Colonic mucosa (tissue), 4 donors: ENCODE measurements around the gene RASSF4. TPM values are rescaled to one million over a fixed set of nuclear protein-coding genes. Genes with fewer than 3 reads are reported as not detected.

Experiments
- DNase-seq: peaks from one replicate; pipeline ENCODE4 v3.0.0-alpha.2; 2020
- H3K27ac ChIP-seq: fragments of 200-600 bp; one replicate; pipeline ENCODE4 v1.8.0; 2021
- H3K27me3 ChIP-seq: fragments of 200-600 bp; one replicate; pipeline ENCODE4 v1.8.0; 2021
- H3K36me3 ChIP-seq: fragments of 200-600 bp; one replicate; pipeline ENCODE4 v1.8.0; 2021
- H3K4me1 ChIP-seq: fragments of 200-600 bp; one replicate; pipeline ENCODE4 v1.8.0; 2021; ENCODE audit warnings: mild to moderate bottlenecking
- H3K4me3 ChIP-seq: fragments of 200-600 bp; one replicate; pipeline ENCODE4 v1.8.0; 2021
- H3K9ac ChIP-seq, 2 donors: one replicate each; pipeline ENCODE4 v1.7.0; 2013; ENCODE audit warnings: control low read depth in 2 of 2, low read depth in 2 of 2, low read length in 2 of 2
- H3K9me3 ChIP-seq: fragments of 200-600 bp; one replicate; pipeline ENCODE4 v1.8.0; 2021
- CTCF ChIP-seq: fragments of 200-600 bp; IDR thresholded peaks from one replicate; pipeline ENCODE4 v1.8.0; 2022; ENCODE audit warnings: antibody characterized with exemption, mild to moderate bottlenecking
- intact Hi-C: fragments of 100-400 bp; cut with DNase I; formaldehyde crosslinking; loops from one replicate; pipeline ENCODE4 v1.14.1; 2022
- total RNA-seq, 2 donors: library from RNA; stranded (reverse); fragmentation: NEBNext Ultra II Directional in 1 of 2; extraction: Animal tissue kit (Norgen Biotek cat#: 25700) in 1 of 2; gene quantifications; one replicate each; pipeline ENCODE4 v1.2.1, GENCODE V29; 2021
- donor health status: healthy.
- donor health status: DM: no; HTN: no; CAD: no.
- donor health status: DM: no; HTN: no; CAD: no.

Gene RASSF4
- total RNA-seq, 2 donors from 2014 or later, result 13.1 to 19.9 TPM

DNA sequence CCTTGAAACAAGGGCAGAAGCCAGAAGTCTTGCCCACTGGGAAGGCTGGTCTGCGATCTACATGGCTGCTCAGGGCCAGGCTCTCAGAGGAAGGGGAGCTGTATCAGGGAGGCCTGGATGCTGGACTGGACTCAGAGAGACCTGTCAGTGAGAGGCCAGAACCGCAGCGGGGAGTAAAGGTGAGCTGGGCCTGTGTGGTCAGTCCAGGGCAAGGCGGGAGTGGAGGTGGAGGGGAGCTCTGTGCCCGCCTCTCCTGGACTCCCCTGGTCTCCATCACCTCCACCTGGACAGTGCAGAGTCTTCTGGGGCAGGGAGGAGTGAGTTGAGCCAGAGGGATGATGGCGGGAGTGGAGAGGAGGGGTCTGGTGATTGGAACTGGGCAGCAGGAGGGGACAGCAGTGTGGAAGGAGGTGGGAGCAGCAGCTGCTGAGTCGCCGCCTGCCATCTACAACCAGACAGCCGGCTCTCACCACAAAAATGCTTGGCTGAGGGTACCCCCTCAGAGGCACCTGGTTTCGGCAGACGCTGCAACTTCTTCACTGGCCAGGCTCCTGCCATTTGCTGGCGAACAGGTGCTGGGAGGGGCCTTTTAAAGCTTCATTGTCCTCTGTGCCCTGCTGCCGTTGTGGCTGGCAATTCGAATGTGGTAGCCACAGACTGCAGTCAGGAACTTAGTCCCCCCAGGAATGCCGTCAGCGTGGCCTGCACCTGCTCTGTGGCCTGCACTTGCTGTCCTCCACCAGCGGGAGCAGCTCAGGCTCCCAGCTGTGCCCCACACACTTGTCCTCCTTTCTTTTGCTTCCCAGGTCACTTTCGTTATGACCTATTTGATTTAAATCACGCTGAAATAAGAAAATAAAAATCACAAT is 3.5 kb downstream of the RASSF4 start:
- TF ChIP-seq CTCF, result no peak
- Histone ChIP-seq H3K9ac (peak overlapping the region in 1 of 2 donors; percentile 70), H3K4me3 (no peak overlapping the region), H3K4me1 (peaks cover 4% of the 10 kb centered on the region), H3K27me3 (no peaks in the 10 kb centered on the region), H3K27ac (no peak overlapping the region), H3K9me3 (no peaks in the 10 kb centered on the region), H3K36me3 (no peaks in the 10 kb centered on the region)
- no peak for DNase-seq
- intact Hi-C loops, result no loop called here

DNA sequence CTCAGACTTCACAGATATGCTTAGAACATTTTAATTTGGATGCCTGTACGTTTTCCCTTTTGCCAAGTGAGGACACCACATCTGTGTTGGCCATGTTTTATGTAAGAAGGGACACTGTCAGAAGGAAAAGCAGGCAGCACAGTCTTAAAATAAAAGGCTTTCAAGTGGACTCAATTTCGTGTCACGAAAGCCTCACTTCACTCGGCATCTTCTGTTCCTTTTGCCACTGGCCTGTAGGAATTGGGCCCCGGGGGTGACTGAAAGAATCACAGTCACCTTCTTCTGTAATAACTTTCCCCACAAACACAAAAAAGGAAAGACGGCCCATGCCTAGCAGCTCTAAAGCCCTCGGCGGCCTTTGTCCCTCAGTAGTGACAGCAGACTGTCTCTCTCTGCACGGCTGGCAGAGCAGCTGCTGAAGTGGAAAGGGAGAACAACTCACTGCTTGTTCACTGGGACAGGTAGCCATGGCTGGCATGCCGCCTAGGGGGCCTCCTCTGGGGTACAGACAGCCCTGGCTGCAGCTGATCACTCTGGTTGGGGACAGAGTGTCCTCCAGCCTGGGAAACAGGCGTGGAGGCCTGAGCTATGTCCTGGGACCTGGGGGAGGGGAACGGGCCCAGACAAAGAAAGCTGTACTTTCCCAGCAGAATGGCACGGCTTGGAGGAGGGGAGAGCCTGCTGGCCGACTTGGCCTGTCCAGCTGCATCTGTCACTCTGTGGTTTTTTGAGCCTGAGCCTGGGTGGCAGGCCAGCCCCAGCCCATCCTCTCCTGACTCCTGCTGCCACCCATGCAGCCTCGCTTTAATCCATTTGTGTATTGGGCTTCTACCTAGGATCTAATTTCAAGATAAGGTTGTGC is 4.4 kb downstream of the RASSF4 start:
- Histone ChIP-seq H3K27me3 (no peaks in the 10 kb centered on the region), H3K27ac (peak overlapping the region; percentile 3), H3K36me3 (no peaks in the 10 kb centered on the region), H3K9me3 (no peaks in the 10 kb centered on the region), H3K4me3 (no peak overlapping the region), H3K4me1 (peaks cover 4% of the 10 kb centered on the region), H3K9ac (peak overlapping the region; percentile 48 to 70)
- TF ChIP-seq CTCF, result no peak
- intact Hi-C loops, result no loop called here
- peak; percentile 59 for DNase-seq

- Histone ChIP-seq H3K9ac (peak overlapping the region in 1 of 2 donors; percentile 1), H3K9me3 (no peaks in the 10 kb centered on the region), H3K27ac (peak overlapping the region; percentile 24), H3K36me3 (no peaks in the 10 kb centered on the region), H3K4me1 (peaks cover 4% of the 10 kb centered on the region), H3K27me3 (no peaks in the 10 kb centered on the region), H3K4me3 (no peak overlapping the region)
- no peak for DNase-seq
- no peak for TF ChIP-seq CTCF
- intact Hi-C loops, result no loop called here
Observed at GRCh38 chr10:44965104-44965503, 5.5 kb downstream of the RASSF4 start.

DNA sequence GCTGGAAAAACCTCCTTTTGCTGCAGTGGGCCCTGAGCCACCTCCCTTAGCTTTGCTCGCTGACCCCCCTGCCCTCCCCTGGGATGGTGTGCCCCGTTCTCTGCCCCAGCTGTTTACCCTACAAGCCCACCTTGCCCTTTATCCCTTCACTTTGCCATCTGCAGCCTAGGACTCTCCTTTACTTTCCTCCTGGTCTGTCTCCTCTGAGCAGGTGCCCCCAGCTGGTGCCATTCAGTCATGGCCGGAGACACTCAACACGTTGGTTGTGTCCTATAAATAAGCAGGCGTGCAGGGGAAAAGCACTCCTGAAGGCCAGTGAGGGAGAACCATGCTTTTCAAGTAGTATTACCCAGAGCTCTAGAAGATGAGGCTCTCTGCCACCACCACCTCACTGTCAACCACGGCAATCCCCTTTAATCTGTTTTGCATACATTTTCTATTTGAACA is 6.1 kb downstream of the RASSF4 start:
- intact Hi-C loops, result no loop called here
- H3K9ac ChIP-seq, result no peak overlapping the region
- no peak overlapping the region for H3K4me3 ChIP-seq

More for the DNA sequence above, 6.1 kb downstream of the RASSF4 start:
- H3K4me1 ChIP-seq, result peaks cover 1% of the 10 kb centered on the region
- DNase-seq, result peak; percentile 17
- no peaks in the 10 kb centered on the region for H3K36me3 ChIP-seq
- no peaks in the 10 kb centered on the region for H3K9me3 ChIP-seq
- TF ChIP-seq CTCF, result no peak
- no peaks in the 10 kb centered on the region for H3K27me3 ChIP-seq
- peak overlapping the region; percentile 24 for H3K27ac ChIP-seq
